ENCODE results near the gene MDK.

GRCh38 chr11:46339816-46340215 lies 41.7 kb upstream of the MDK start:
- TF ChIP-seq POLR2A (IDR thresholded peaks at IDR 0.05; ENCODE audit: low read depth, low read length) (no peak), POLR2AphosphoS5 (IDR thresholded peaks at IDR 0.05; ENCODE audit: low read depth, low read length) (no peak)

Measured in GM12892 (cell line).